ENCODE measurements around the gene CIB2.

GRCh38 chr15:78110096-78110495, 21.1 kb downstream of the CIB2 start:
- TF ChIP-seq CTCF (tag by site-specific recombination; IDR thresholded peaks at IDR 0.05): no peak
- no peak for TF ChIP-seq ZNF76 (tag by site-specific recombination; IDR thresholded peaks at IDR 0.05; ENCODE audit: borderline replicate concordance, low read depth)
- TF ChIP-seq IKZF3 (tag by site-specific recombination; IDR thresholded peaks at IDR 0.05): no peak
- no peak for TF ChIP-seq ZNF658 (tag by site-specific recombination; IDR thresholded peaks at IDR 0.05)
- TF ChIP-seq MYNN (tag by site-specific recombination; IDR thresholded peaks at IDR 0.05; ENCODE audit: borderline replicate concordance): no peak
- no peak for TF ChIP-seq ZNF530 (tag by site-specific recombination; IDR thresholded peaks at IDR 0.05; ENCODE audit: low read depth)
- TF ChIP-seq ZNF777 (tag by site-specific recombination; IDR thresholded peaks at IDR 0.05; ENCODE audit: borderline replicate concordance): no peak
- no peak for TF ChIP-seq ZNF175 (tag by site-specific recombination; IDR thresholded peaks at IDR 0.05)
- TF ChIP-seq ZNF24 (tag by site-specific recombination; IDR thresholded peaks at IDR 0.05): no peak
- TF ChIP-seq ZXDB (tag by site-specific recombination; IDR thresholded peaks at IDR 0.05): no peak
- no peak for TF ChIP-seq PATZ1 (tag by site-specific recombination; IDR thresholded peaks at IDR 0.05)
